ENCODE results near the gene NXPH1. TPM values are rescaled to one million over a fixed set of nuclear protein-coding genes. Genes with fewer than 3 reads are reported as not detected.

NXPH1 gene
- total and polyA plus RNA-seq, 3 experiments from 2014 or later, result not detected

- Histone ChIP-seq H3K27me3 (ENCODE audit: insufficient read depth, low read length, poor library complexity, severe bottlenecking) (no peaks in the 10 kb centered on the region), H3K27ac (ENCODE audit: low read depth, low read length) (peak overlapping the region; percentile 45), H3K4me3 (ENCODE audit: low read length) (no peak overlapping the region), H3K36me3 (ENCODE audit: insufficient read depth, low read length) (no peaks in the 10 kb centered on the region), H3K9me3 (ENCODE audit: low read length) (no peaks in the 10 kb centered on the region), H3K4me1 (ENCODE audit: insufficient read depth, low read length) (no peaks in the 10 kb centered on the region)
- no peak for DNase-seq
- H3K27me3 Mint-ChIP-seq, result no peaks in the 10 kb centered on the region
- no peak overlapping the region for H3K27ac Mint-ChIP-seq
- no peak overlapping the region for H3K4me3 Mint-ChIP-seq
- H3K9me3 Mint-ChIP-seq, result peaks cover 0 to 22% (median 2%) of the 10 kb centered on the region in 5 donors
- H3K4me1 Mint-ChIP-seq, result no peaks in the 10 kb centered on the region
- H3K36me3 Mint-ChIP-seq, result no peaks in the 10 kb centered on the region
- CTCF ChIA-PET, result no interaction called here
- POLR2A ChIA-PET, result no interaction called here
These were observed 329.4 kb downstream of the NXPH1 start for GRCh38 chr7:8762803-8763202.

DNA sequence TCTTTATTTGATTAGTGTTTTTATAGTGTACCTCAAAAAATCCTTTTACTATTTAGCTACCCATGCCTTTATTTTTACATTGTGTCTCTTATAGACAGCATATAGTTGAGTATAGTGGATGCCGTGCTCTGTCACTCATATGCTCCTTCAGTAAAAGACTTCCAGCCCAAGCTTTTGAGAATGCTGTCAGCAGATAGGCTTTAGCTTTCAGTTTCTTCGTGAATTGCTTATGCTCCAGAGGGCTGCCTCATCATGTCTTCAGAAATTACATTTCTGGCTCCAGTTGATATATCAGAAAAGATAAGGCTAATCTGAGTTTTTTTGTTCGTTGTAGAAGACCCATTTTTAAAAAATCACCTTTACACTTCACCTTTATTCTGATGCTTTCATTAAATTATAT, 332.0 kb downstream of the NXPH1 start:
- H3K27ac Mint-ChIP-seq, result no peak overlapping the region
- H3K36me3 Mint-ChIP-seq, result no peaks in the 10 kb centered on the region
- Histone ChIP-seq H3K27me3 (ENCODE audit: insufficient read depth, low read length, poor library complexity, severe bottlenecking) (no peaks in the 10 kb centered on the region), H3K4me1 (ENCODE audit: insufficient read depth, low read length) (no peaks in the 10 kb centered on the region), H3K36me3 (ENCODE audit: insufficient read depth, low read length) (no peaks in the 10 kb centered on the region), H3K9me3 (ENCODE audit: low read length) (no peaks in the 10 kb centered on the region), H3K27ac (ENCODE audit: low read depth, low read length) (peak overlapping the region; percentile 21), H3K4me3 (ENCODE audit: low read length) (no peak overlapping the region)
- no peak for DNase-seq
- no peak overlapping the region for H3K4me3 Mint-ChIP-seq
- no peaks in the 10 kb centered on the region for H3K27me3 Mint-ChIP-seq
- CTCF ChIA-PET, result no interaction called here
- no peaks in the 10 kb centered on the region for H3K4me1 Mint-ChIP-seq
- POLR2A ChIA-PET, result no interaction called here
- peaks cover 2 to 21% (median 5%) of the 10 kb centered on the region in 5 donors for H3K9me3 Mint-ChIP-seq

GRCh38 chr7:8773518-8773917, 340.1 kb downstream of the NXPH1 start:
- Histone ChIP-seq H3K27ac (ENCODE audit: low read depth, low read length) (no peak overlapping the region), H3K4me1 (ENCODE audit: insufficient read depth, low read length) (no peaks in the 10 kb centered on the region), H3K4me3 (ENCODE audit: low read length) (no peak overlapping the region), H3K36me3 (ENCODE audit: insufficient read depth, low read length) (no peaks in the 10 kb centered on the region), H3K9me3 (ENCODE audit: low read length) (no peaks in the 10 kb centered on the region), H3K27me3 (ENCODE audit: insufficient read depth, low read length, poor library complexity, severe bottlenecking) (no peaks in the 10 kb centered on the region)
- no peaks in the 10 kb centered on the region for H3K27me3 Mint-ChIP-seq
- ChIA-PET POLR2A (no interaction called here), CTCF (no interaction called here)
- no peaks in the 10 kb centered on the region for H3K4me1 Mint-ChIP-seq
- no peak for DNase-seq
- no peak overlapping the region for H3K4me3 Mint-ChIP-seq
- H3K36me3 Mint-ChIP-seq, result no peaks in the 10 kb centered on the region
- no peak overlapping the region for H3K27ac Mint-ChIP-seq
- H3K9me3 Mint-ChIP-seq, result peaks cover 3 to 37% (median 10%) of the 10 kb centered on the region in 5 donors

DNA sequence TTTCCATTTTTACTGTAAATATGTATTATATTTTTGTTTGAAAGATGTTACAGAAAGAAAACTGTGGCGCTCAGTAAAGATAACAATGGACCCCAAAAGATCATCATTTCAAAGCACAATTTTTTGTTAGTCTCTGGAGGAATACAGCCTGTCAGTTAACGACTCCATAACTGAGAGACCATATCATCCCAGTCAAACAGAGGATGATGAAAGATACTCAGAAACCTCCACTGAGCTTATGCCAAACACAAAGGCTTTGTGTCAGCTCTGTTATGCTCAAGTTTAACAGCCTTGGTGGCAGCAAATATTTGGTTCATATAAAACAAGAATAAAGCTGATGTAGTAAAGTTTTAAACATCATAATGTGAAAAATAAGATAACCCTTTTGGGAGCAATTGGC, 345.1 kb downstream of the NXPH1 start:
- no peaks in the 10 kb centered on the region for H3K9me3 ChIP-seq (ENCODE audit: low read length)
- peaks cover 0 to 2% of the 10 kb centered on the region in 2 donors for H3K27me3 Mint-ChIP-seq
- no peaks in the 10 kb centered on the region for H3K27me3 ChIP-seq (ENCODE audit: insufficient read depth, low read length, poor library complexity, severe bottlenecking)
- H3K9me3 Mint-ChIP-seq, result peaks cover 1 to 23% (median 7%) of the 10 kb centered on the region in 5 donors
- no peaks in the 10 kb centered on the region for H3K4me1 ChIP-seq (ENCODE audit: insufficient read depth, low read length)
- H3K36me3 ChIP-seq (ENCODE audit: insufficient read depth, low read length), result no peaks in the 10 kb centered on the region
- no peak overlapping the region for H3K4me3 Mint-ChIP-seq
- ChIA-PET CTCF (no interaction called here), POLR2A (no interaction called here)
- H3K4me1 Mint-ChIP-seq, result no peaks in the 10 kb centered on the region
- no peaks in the 10 kb centered on the region for H3K36me3 Mint-ChIP-seq
- H3K4me3 ChIP-seq (ENCODE audit: low read length), result no peak overlapping the region
- no peak for DNase-seq
- H3K27ac ChIP-seq (ENCODE audit: low read depth, low read length), result no peak overlapping the region
- H3K27ac Mint-ChIP-seq, result no peak overlapping the region

DNA sequence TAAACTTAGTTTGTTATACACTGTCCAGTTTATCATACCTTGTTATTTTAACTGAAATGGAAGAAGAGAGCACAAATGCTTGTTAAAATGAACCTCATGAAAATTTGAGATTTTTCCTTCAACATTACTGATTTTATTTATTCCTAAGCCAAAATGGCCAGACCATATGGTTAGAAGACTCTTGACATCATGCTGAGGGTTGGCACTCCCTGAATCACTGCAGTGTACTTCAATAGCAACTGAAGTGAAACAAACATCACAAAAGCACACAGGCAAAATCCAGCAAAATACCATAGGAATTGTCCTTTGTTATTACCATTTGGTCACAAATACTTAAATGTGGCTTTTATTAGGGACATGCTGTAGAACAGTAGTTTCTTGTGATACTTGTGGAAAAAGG, 347.8 kb downstream of the NXPH1 start:
- POLR2A ChIA-PET, result no interaction called here
- Mint-ChIP-seq H3K36me3 (no peaks in the 10 kb centered on the region), H3K27ac (no peak overlapping the region), H3K9me3 (peaks cover 0 to 14% (median 8%) of the 10 kb centered on the region in 5 donors), H3K4me1 (no peaks in the 10 kb centered on the region), H3K4me3 (no peak overlapping the region), H3K27me3 (peaks cover 0 to 2% of the 10 kb centered on the region in 2 donors)
- CTCF ChIA-PET, result no interaction called here
- no peak for DNase-seq
- Histone ChIP-seq H3K27me3 (ENCODE audit: insufficient read depth, low read length, poor library complexity, severe bottlenecking) (no peaks in the 10 kb centered on the region), H3K36me3 (ENCODE audit: insufficient read depth, low read length) (no peaks in the 10 kb centered on the region), H3K4me3 (ENCODE audit: low read length) (no peak overlapping the region), H3K4me1 (ENCODE audit: insufficient read depth, low read length) (no peaks in the 10 kb centered on the region), H3K9me3 (ENCODE audit: low read length) (no peaks in the 10 kb centered on the region), H3K27ac (ENCODE audit: low read depth, low read length) (no peak overlapping the region)

DNA sequence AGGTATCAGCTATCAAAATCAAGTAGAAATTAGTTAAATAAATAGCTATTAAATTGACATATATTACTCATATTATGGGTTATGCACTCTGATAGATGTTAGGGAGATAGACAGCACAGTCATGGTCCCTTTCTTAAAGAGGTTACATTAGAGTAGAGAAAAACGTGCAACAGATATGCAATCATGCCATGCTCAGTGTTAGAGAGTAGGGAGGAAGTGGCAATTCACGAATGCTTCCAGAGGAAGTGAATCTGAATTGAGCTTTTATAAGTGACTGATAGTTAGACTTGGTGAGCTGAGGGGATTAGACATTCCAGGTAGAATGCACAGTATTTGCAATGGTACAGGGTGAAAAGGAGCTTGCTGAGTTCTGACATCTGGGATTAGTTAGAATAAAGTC, 349.8 kb downstream of the NXPH1 start:
- ChIA-PET CTCF (no interaction called here), POLR2A (no interaction called here)
- peaks cover 0 to 2% of the 10 kb centered on the region in 2 donors for H3K27me3 Mint-ChIP-seq
- H3K9me3 ChIP-seq (ENCODE audit: low read length), result no peaks in the 10 kb centered on the region
- H3K4me1 ChIP-seq (ENCODE audit: insufficient read depth, low read length), result no peaks in the 10 kb centered on the region
- H3K36me3 Mint-ChIP-seq, result no peaks in the 10 kb centered on the region
- H3K27me3 ChIP-seq (ENCODE audit: insufficient read depth, low read length, poor library complexity, severe bottlenecking), result no peaks in the 10 kb centered on the region
- no peaks in the 10 kb centered on the region for H3K4me1 Mint-ChIP-seq
- DNase-seq, result no peak
- no peak overlapping the region for H3K27ac ChIP-seq (ENCODE audit: low read depth, low read length)
- H3K27ac Mint-ChIP-seq, result peak overlapping the region in 1 of 8 donors; percentile 28
- H3K4me3 ChIP-seq (ENCODE audit: low read length), result no peak overlapping the region
- H3K36me3 ChIP-seq (ENCODE audit: insufficient read depth, low read length), result no peaks in the 10 kb centered on the region
- no peak overlapping the region for H3K4me3 Mint-ChIP-seq
- H3K9me3 Mint-ChIP-seq, result peaks cover 3 to 17% (median 7%) of the 10 kb centered on the region in 5 donors

- Mint-ChIP-seq H3K9me3 (peaks cover 6 to 22% (median 8%) of the 10 kb centered on the region in 5 donors), H3K27ac (no peak overlapping the region), H3K4me3 (no peak overlapping the region), H3K27me3 (peaks cover 0 to 2% of the 10 kb centered on the region in 2 donors), H3K4me1 (no peaks in the 10 kb centered on the region), H3K36me3 (no peaks in the 10 kb centered on the region)
- POLR2A ChIA-PET, result no interaction called here
- DNase-seq, result no peak
- Histone ChIP-seq H3K9me3 (ENCODE audit: low read length) (no peaks in the 10 kb centered on the region), H3K36me3 (ENCODE audit: insufficient read depth, low read length) (no peaks in the 10 kb centered on the region), H3K27ac (ENCODE audit: low read depth, low read length) (no peak overlapping the region), H3K4me1 (ENCODE audit: insufficient read depth, low read length) (no peaks in the 10 kb centered on the region), H3K27me3 (ENCODE audit: insufficient read depth, low read length, poor library complexity, severe bottlenecking) (no peaks in the 10 kb centered on the region), H3K4me3 (ENCODE audit: low read length) (no peak overlapping the region)
- CTCF ChIA-PET, result no interaction called here
These were observed 351.7 kb downstream of the NXPH1 start for GRCh38 chr7:8785081-8785480.

- H3K4me3 Mint-ChIP-seq, result no peak overlapping the region
- Histone ChIP-seq H3K4me1 (ENCODE audit: insufficient read depth, low read length) (no peaks in the 10 kb centered on the region), H3K36me3 (ENCODE audit: insufficient read depth, low read length) (no peaks in the 10 kb centered on the region), H3K9me3 (ENCODE audit: low read length) (no peaks in the 10 kb centered on the region), H3K27ac (ENCODE audit: low read depth, low read length) (no peak overlapping the region), H3K4me3 (ENCODE audit: low read length) (no peak overlapping the region), H3K27me3 (ENCODE audit: insufficient read depth, low read length, poor library complexity, severe bottlenecking) (no peaks in the 10 kb centered on the region)
- no peak overlapping the region for H3K27ac Mint-ChIP-seq
- ChIA-PET POLR2A (no interaction called here), CTCF (no interaction called here)
- H3K27me3 Mint-ChIP-seq, result no peaks in the 10 kb centered on the region
- H3K9me3 Mint-ChIP-seq, result peaks cover 0 to 11% (median 2%) of the 10 kb centered on the region in 5 donors
- no peak for DNase-seq
- no peaks in the 10 kb centered on the region for H3K4me1 Mint-ChIP-seq
- no peaks in the 10 kb centered on the region for H3K36me3 Mint-ChIP-seq
These were observed 367.6 kb downstream of the NXPH1 start for GRCh38 chr7:8800986-8801385.
